ENCODE measurements around the gene EXOC6. TPM values are rescaled to one million over a fixed set of nuclear protein-coding genes. Genes with fewer than 3 reads are reported as not detected.

Gene EXOC6
- total and polyA plus RNA-seq, 2 donors from 2014 or later: 9.5 to 17.0 TPM

GRCh38 chr10:93030409-93030808 lies 182.1 kb downstream of the EXOC6 start:
- H3K4me1 ChIP-seq (ENCODE audit: control insufficient read depth in 2 of 3, insufficient read depth in 2 of 3, low read depth in 1 of 3, low read length in 3 of 3): no peaks in the 10 kb centered on the region
- H3K4me3 ChIP-seq (ENCODE audit: low read length in 3 of 3): no peak overlapping the region
- no peak for FAIRE-seq
- no peak for DNase-seq
- no peak overlapping the region for H3K27ac ChIP-seq (ENCODE audit: low read depth in 2 of 2, low read length in 2 of 2)
- TF ChIP-seq CTCF (IDR thresholded peaks at IDR 0.05; ENCODE audit: borderline replicate concordance, extremely low read depth, insufficient read depth): no peak
- intact Hi-C loops (cut with DNase I): no loop called here
- no peaks in the 10 kb centered on the region for H3K9me3 ChIP-seq (ENCODE audit: control insufficient read depth in 2 of 3, insufficient read depth in 1 of 3, low read length in 3 of 3)
- no peak overlapping the region for H3K9ac ChIP-seq (ENCODE audit: low read length in 3 of 3)
- peaks cover 0 to 3% (median 0%) of the 10 kb centered on the region in 3 donors for H3K36me3 ChIP-seq (ENCODE audit: control insufficient read depth in 2 of 3, insufficient read depth in 3 of 3, low read length in 3 of 3)
- H3K27me3 ChIP-seq (ENCODE audit: control insufficient read depth, insufficient read depth, low read length): no peaks in the 10 kb centered on the region

DNA sequence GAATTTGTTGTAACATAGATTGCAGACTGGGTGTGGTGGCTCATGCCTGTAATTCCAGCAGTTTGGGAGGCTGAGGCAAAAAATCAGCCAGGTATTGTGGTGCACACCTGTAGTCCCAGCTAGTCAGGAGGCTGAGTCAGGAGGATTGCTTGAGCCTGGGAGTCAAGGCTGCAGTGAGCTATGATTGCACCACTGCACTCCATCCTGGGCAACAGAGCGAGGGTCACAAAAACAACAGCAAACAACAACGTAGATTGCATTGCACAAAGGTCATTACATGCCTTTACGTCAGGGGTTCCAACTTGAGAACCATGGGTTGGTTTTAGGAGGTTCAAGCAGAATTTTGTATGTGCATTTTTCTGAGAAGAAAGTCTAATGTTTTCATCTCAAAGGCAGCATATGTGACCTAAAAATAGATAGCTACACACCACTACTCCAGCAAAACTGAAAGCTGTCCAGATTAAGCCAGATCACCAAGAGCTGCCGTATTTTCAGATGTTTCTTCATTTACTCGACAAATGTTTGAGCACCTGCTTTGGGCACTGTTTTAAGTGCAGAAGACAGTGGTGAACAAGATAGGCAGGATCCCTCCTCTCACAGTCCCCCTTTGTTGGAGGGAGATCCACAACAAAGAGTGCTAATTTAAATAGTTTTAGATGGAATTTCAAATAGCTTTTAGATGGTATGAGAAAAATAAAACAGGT lies 183.9 kb downstream of the EXOC6 start:
- no peak overlapping the region for H3K9ac ChIP-seq (ENCODE audit: low read length in 3 of 3)
- H3K4me3 ChIP-seq (ENCODE audit: low read length in 3 of 3): no peak overlapping the region
- DNase-seq (no peak), FAIRE-seq (no peak)
- TF ChIP-seq CTCF (IDR thresholded peaks at IDR 0.05; ENCODE audit: borderline replicate concordance, extremely low read depth, insufficient read depth): no peak
- intact Hi-C loops (cut with DNase I): no loop called here
- H3K9me3 ChIP-seq (ENCODE audit: control insufficient read depth in 2 of 3, insufficient read depth in 1 of 3, low read length in 3 of 3): no peaks in the 10 kb centered on the region
- no peak overlapping the region for H3K27ac ChIP-seq (ENCODE audit: low read depth in 2 of 2, low read length in 2 of 2)
- no peaks in the 10 kb centered on the region for H3K36me3 ChIP-seq (ENCODE audit: control insufficient read depth in 2 of 3, insufficient read depth in 3 of 3, low read length in 3 of 3)
- no peaks in the 10 kb centered on the region for H3K4me1 ChIP-seq (ENCODE audit: control insufficient read depth in 2 of 3, insufficient read depth in 2 of 3, low read depth in 1 of 3, low read length in 3 of 3)
- no peaks in the 10 kb centered on the region for H3K27me3 ChIP-seq (ENCODE audit: control insufficient read depth, insufficient read depth, low read length)

DNA sequence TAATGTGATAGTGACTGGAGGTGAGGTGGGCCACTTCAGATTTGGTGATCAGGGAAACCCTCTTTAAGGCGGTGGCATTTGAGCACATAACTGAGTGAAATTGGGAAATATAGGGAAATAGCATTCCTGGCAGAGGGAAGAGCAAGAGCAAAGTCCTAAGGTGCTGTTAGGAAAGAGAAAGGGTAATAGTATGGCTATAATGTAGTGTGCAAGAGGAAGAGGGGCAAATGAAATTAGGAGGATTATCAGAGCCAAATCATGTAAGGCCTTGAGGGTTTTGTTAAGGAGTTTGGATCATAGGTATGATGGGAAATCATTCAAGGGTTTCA lies 184.5 kb downstream of the EXOC6 start:
- intact Hi-C loops (cut with DNase I): no loop called here
- H3K27me3 ChIP-seq (ENCODE audit: control insufficient read depth, insufficient read depth, low read length): no peaks in the 10 kb centered on the region
- H3K27ac ChIP-seq (ENCODE audit: low read depth in 2 of 2, low read length in 2 of 2): no peak overlapping the region
- no peaks in the 10 kb centered on the region for H3K9me3 ChIP-seq (ENCODE audit: control insufficient read depth in 2 of 3, insufficient read depth in 1 of 3, low read length in 3 of 3)
- no peaks in the 10 kb centered on the region for H3K4me1 ChIP-seq (ENCODE audit: control insufficient read depth in 2 of 3, insufficient read depth in 2 of 3, low read depth in 1 of 3, low read length in 3 of 3)
- no peak overlapping the region for H3K9ac ChIP-seq (ENCODE audit: low read length in 3 of 3)
- TF ChIP-seq CTCF (IDR thresholded peaks at IDR 0.05; ENCODE audit: borderline replicate concordance, extremely low read depth, insufficient read depth): no peak
- H3K36me3 ChIP-seq (ENCODE audit: control insufficient read depth in 2 of 3, insufficient read depth in 3 of 3, low read length in 3 of 3): no peaks in the 10 kb centered on the region
- no peak overlapping the region for H3K4me3 ChIP-seq (ENCODE audit: low read length in 3 of 3)
- FAIRE-seq (no peak), DNase-seq (no peak)

DNA sequence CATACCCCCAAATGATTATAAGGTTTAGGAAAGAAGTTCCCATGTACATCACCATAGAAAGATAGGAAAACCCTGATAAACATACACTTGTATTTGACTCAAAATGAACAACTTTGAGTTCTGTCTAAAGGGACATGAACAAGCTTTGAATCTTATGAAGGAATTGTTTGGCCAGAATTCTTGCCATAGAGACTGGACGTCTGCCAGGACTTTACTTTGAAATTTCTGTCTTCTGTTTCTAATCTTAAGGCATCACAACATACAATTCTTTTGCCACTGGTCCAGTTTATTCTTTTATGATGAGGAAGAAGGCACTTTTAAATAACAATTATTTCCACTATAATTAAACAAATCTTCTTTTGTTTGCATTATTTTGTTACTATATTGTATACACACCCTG lies 186.1 kb downstream of the EXOC6 start:
- no peaks in the 10 kb centered on the region for H3K27me3 ChIP-seq (ENCODE audit: control insufficient read depth, insufficient read depth, low read length)
- no peaks in the 10 kb centered on the region for H3K9me3 ChIP-seq (ENCODE audit: control insufficient read depth in 2 of 3, insufficient read depth in 1 of 3, low read length in 3 of 3)
- no peak for TF ChIP-seq CTCF (IDR thresholded peaks at IDR 0.05; ENCODE audit: borderline replicate concordance, extremely low read depth, insufficient read depth)
- no peak overlapping the region for H3K4me3 ChIP-seq (ENCODE audit: low read length in 3 of 3)
- H3K9ac ChIP-seq (ENCODE audit: low read length in 3 of 3): no peak overlapping the region
- intact Hi-C loops (cut with DNase I): no loop called here
- FAIRE-seq (no peak), DNase-seq (no peak)
- H3K36me3 ChIP-seq (ENCODE audit: control insufficient read depth in 2 of 3, insufficient read depth in 3 of 3, low read length in 3 of 3): no peaks in the 10 kb centered on the region
- no peaks in the 10 kb centered on the region for H3K4me1 ChIP-seq (ENCODE audit: control insufficient read depth in 2 of 3, insufficient read depth in 2 of 3, low read depth in 1 of 3, low read length in 3 of 3)
- H3K27ac ChIP-seq (ENCODE audit: low read depth in 2 of 2, low read length in 2 of 2): no peak overlapping the region

All from kidney (tissue), 14 donors.